Astrocyte (in vitro differentiated cells and primary cell): Measurements from ENCODE around the gene CKLF. TPM values are rescaled to one million over a fixed set of nuclear protein-coding genes. Genes with fewer than 3 reads are reported as not detected.

Experiments used
- DNase-seq: peaks from one replicate; pipeline ENCODE4 v3.0.0-alpha.2; 2010; ENCODE audit warnings: low read depth
- FAIRE-seq: peaks from 2 replicates; lab custom pipeline; 2011; peaks lifted over from hg19 to GRCh38; lab: Jason Lieb, UNC
- H2AFZ ChIP-seq: 2 replicates; pipeline ENCODE4 v1.6.0; 2012; ENCODE audit warnings: low read depth, low read length, inconsistent platforms
- H3K27ac ChIP-seq: 2 replicates; pipeline ENCODE4 v1.5.1; 2011; ENCODE audit warnings: low read depth, low read length, inconsistent platforms
- H3K27me3 ChIP-seq: 2 replicates; pipeline ENCODE4 v1.6.0; 2011; ENCODE audit warnings: low read length, inconsistent platforms; ENCODE audit not compliant: insufficient read depth
- H3K36me3 ChIP-seq: 2 replicates; pipeline ENCODE4 v1.5.1; 2011; ENCODE audit warnings: low read length, inconsistent platforms; ENCODE audit not compliant: insufficient read depth
- H3K4me1 ChIP-seq: 2 replicates; pipeline ENCODE4 v1.5.1; 2011; ENCODE audit warnings: low read length, inconsistent platforms; ENCODE audit not compliant: insufficient read depth
- H3K4me2 ChIP-seq: 2 replicates; pipeline ENCODE4 v1.6.0; 2012; ENCODE audit warnings: low read length, inconsistent platforms
- H3K4me3 ChIP-seq: 2 replicates; pipeline ENCODE4 v1.5.1; 2011; ENCODE audit warnings: low read depth, mild to moderate bottlenecking, low read length, inconsistent platforms; ENCODE audit not compliant: insufficient read depth
- H3K79me2 ChIP-seq: 2 replicates; pipeline ENCODE4 v1.6.0; 2012; ENCODE audit warnings: mild to moderate bottlenecking, low read length, inconsistent platforms; ENCODE audit not compliant: insufficient read depth
- H3K9ac ChIP-seq: 2 replicates; pipeline ENCODE4 v1.6.0; 2012; ENCODE audit warnings: mild to moderate bottlenecking, low read length, inconsistent platforms
- H3K9me3 ChIP-seq: 2 replicates; pipeline ENCODE4 v1.5.1; 2012; ENCODE audit warnings: low read depth, mild to moderate bottlenecking, low read length, inconsistent platforms; ENCODE audit not compliant: insufficient read depth
- H4K20me1 ChIP-seq: 2 replicates; pipeline ENCODE4 v1.6.0; 2012; ENCODE audit warnings: low read length, inconsistent platforms; ENCODE audit not compliant: insufficient read depth
- H3K27ac Mint-ChIP-seq: one replicate; pipeline ENCODE4 v1.8.0; 2021; ENCODE audit warnings: mild to moderate bottlenecking, mixed read lengths; ENCODE audit not compliant: unreplicated experiment
- H3K27me3 Mint-ChIP-seq: one replicate; pipeline ENCODE4 v1.8.0; 2021; ENCODE audit warnings: low read depth, mixed read lengths; ENCODE audit not compliant: unreplicated experiment
- H3K36me3 Mint-ChIP-seq: one replicate; pipeline ENCODE4 v1.8.0; 2021; ENCODE audit warnings: low read depth, mixed read lengths; ENCODE audit not compliant: unreplicated experiment
- H3K4me1 Mint-ChIP-seq: one replicate; pipeline ENCODE4 v1.8.0; 2021; ENCODE audit warnings: low read depth, mixed read lengths; ENCODE audit not compliant: unreplicated experiment
- H3K4me3 Mint-ChIP-seq: one replicate; pipeline ENCODE4 v1.8.0; 2021; ENCODE audit warnings: mild to moderate bottlenecking, moderate library complexity, mixed read lengths; ENCODE audit not compliant: unreplicated experiment
- H3K9me3 Mint-ChIP-seq: one replicate; pipeline ENCODE4 v1.8.0; 2021; ENCODE audit warnings: mild to moderate bottlenecking, mixed read lengths; ENCODE audit not compliant: unreplicated experiment
- CTCF ChIP-seq: IDR thresholded peaks from 2 replicates; pipeline ENCODE4 v1.5.1; 2011; ENCODE audit warnings: low read depth, mild to moderate bottlenecking, inconsistent platforms, low read length, moderate library complexity; ENCODE audit not compliant: insufficient read depth
- EZH2 ChIP-seq: IDR thresholded peaks from 2 replicates; pipeline ENCODE4 v1.6.1; 2012; ENCODE audit warnings: mild to moderate bottlenecking, low read length, inconsistent platforms; ENCODE audit not compliant: insufficient read depth
- total RNA-seq: library from RNA; stranded (reverse); gene quantifications from 2 replicates; pipeline ENCODE4 v1.2.1, GENCODE V29; 2021

CKLF gene
- total RNA-seq, 1 donor from 2014 or later: 24.5 TPM

DNA sequence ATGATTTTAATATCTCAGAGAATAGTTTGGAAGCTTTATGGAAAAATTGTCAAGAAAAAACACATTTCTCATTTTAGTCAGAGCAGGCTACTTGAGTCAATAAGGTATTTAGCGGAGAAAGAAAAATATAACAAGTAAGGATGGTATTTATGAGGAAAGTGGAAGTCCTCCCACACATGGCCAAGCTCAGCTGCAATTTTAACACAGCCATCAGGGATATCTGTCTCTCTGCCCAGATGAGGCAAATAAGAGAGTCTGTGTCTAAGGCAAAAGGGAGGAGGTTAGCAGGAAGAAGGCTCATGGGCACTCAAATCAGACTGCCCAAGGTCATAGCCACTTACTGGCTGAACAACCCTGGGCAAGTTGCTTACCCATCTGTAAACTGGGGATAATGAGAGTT is 21.7 kb downstream of the CKLF start:
- Mint-ChIP-seq H3K27ac (no peak overlapping the region), H3K4me1 (peaks cover 16% of the 10 kb centered on the region)

DNA sequence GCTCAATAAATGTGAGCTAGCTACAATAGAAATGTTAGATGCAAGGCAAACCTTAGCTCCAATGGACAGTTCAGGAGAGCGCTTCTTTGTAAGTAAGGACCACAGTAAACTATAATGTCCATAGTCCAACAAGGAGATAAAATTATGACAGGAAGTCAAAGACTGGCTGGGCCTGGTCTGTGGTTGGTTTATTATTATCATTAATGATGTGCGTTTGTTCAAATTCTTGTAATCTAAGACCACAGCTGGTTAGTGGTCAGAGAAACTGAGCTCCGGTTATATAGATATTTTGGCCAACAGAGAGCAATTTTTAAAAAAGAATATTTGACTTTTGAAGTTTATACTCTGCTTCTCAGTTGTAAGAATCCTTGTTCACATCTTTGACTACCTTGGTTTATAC is 22.2 kb downstream of the CKLF start:
- no peak for FAIRE-seq
- H3K4me1 Mint-ChIP-seq: peaks cover 12% of the 10 kb centered on the region
- no peak overlapping the region for H3K27ac Mint-ChIP-seq

More for the DNA sequence above, 21.7 kb downstream of the CKLF start:
- H3K4me2 ChIP-seq: no peak overlapping the region
- no peak overlapping the region for H3K27ac ChIP-seq
- H3K9me3 Mint-ChIP-seq: no peaks in the 10 kb centered on the region
- no peak overlapping the region for H2AFZ ChIP-seq
- no peaks in the 10 kb centered on the region for H3K9me3 ChIP-seq
- H3K4me3 Mint-ChIP-seq: no peak overlapping the region
- no peak overlapping the region for H3K4me3 ChIP-seq
- H3K36me3 ChIP-seq: no peaks in the 10 kb centered on the region
- FAIRE-seq (no peak), DNase-seq (no peak)
- no peak overlapping the region for H3K9ac ChIP-seq
- H4K20me1 ChIP-seq: no peaks in the 10 kb centered on the region
- H3K79me2 ChIP-seq: no peaks in the 10 kb centered on the region
- H3K27me3 ChIP-seq: peaks cover 16% of the 10 kb centered on the region
- H3K4me1 ChIP-seq: peaks cover 25% of the 10 kb centered on the region
- TF ChIP-seq EZH2: no peak
- H3K36me3 Mint-ChIP-seq: peaks cover 2% of the 10 kb centered on the region
- H3K27me3 Mint-ChIP-seq: peaks cover 29% of the 10 kb centered on the region

DNA sequence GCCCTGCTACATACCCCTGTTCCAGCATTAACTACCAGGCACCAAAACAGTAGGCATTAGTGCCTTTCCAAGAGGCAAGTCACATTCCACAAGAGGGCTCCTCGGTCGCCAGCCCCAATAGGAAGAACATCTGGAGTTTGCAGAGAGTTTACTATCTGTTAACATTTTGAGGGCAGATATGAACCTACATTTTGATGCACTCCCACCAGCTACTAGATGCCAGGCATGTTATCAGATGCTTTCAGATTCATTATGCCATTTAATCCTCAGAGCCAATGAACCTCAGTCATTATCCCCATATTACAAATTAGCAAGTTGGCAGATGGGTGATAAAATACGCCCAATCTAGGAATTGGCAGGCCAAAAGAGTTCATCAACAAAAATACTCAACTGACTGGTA is 22.7 kb downstream of the CKLF start:
- Histone ChIP-seq H3K4me1 (peaks cover 16% of the 10 kb centered on the region), H3K27me3 (peaks cover 17% of the 10 kb centered on the region), H3K9ac (no peak overlapping the region), H3K36me3 (no peaks in the 10 kb centered on the region), H4K20me1 (no peaks in the 10 kb centered on the region), H3K4me3 (no peak overlapping the region), H3K9me3 (no peaks in the 10 kb centered on the region), H3K4me2 (no peak overlapping the region), H3K27ac (no peak overlapping the region), H3K79me2 (no peaks in the 10 kb centered on the region), H2AFZ (no peak overlapping the region)
- Mint-ChIP-seq H3K4me1 (peaks cover 6% of the 10 kb centered on the region), H3K27ac (no peak overlapping the region), H3K36me3 (peaks cover 2% of the 10 kb centered on the region), H3K4me3 (no peak overlapping the region), H3K9me3 (no peaks in the 10 kb centered on the region), H3K27me3 (peaks cover 29% of the 10 kb centered on the region)
- TF ChIP-seq CTCF (no peak), EZH2 (no peak)
- DNase-seq: no peak
- no peak for FAIRE-seq

More for the DNA sequence above, 22.2 kb downstream of the CKLF start:
- H3K4me3 Mint-ChIP-seq: no peak overlapping the region
- Histone ChIP-seq H3K4me2 (no peak overlapping the region), H2AFZ (no peak overlapping the region), H3K4me1 (peaks cover 20% of the 10 kb centered on the region), H4K20me1 (no peaks in the 10 kb centered on the region), H3K9ac (no peak overlapping the region), H3K4me3 (no peak overlapping the region), H3K9me3 (no peaks in the 10 kb centered on the region), H3K36me3 (no peaks in the 10 kb centered on the region), H3K27me3 (peaks cover 17% of the 10 kb centered on the region), H3K79me2 (no peaks in the 10 kb centered on the region), H3K27ac (no peak overlapping the region)
- H3K27me3 Mint-ChIP-seq: peaks cover 29% of the 10 kb centered on the region
- no peaks in the 10 kb centered on the region for H3K9me3 Mint-ChIP-seq
- peaks cover 2% of the 10 kb centered on the region for H3K36me3 Mint-ChIP-seq
- no peak for DNase-seq
- TF ChIP-seq EZH2 (no peak), CTCF (no peak)
